HFFc6 (cell line): ENCODE results near the gene C6orf52. TPM values are rescaled to one million over a fixed set of nuclear protein-coding genes. Genes with fewer than 3 reads are reported as not detected.

ENCODE experiments used
- DNase-seq: peaks from one replicate; pipeline ENCODE4 v3.0.0-alpha.2; 2018
- H3K27ac Mint-ChIP-seq: 2 replicates; pipeline ENCODE4 v1.8.0; 2020; ENCODE audit warnings: mild to moderate bottlenecking, mixed read lengths
- H3K27me3 Mint-ChIP-seq: 2 replicates; pipeline ENCODE4 v1.8.0; 2021; ENCODE audit warnings: mild to moderate bottlenecking, moderate library complexity, mixed read lengths; ENCODE audit not compliant: insufficient read depth
- H3K36me3 Mint-ChIP-seq: 2 replicates; pipeline ENCODE4 v1.8.0; 2021; ENCODE audit warnings: low read depth, mixed read lengths
- H3K4me1 Mint-ChIP-seq: 2 replicates; pipeline ENCODE4 v1.8.0; 2020; ENCODE audit warnings: low read depth, mixed read lengths
- H3K4me3 Mint-ChIP-seq: 2 replicates; pipeline ENCODE4 v1.8.0; 2020; ENCODE audit warnings: mild to moderate bottlenecking, moderate library complexity, mixed read lengths
- H3K9me3 Mint-ChIP-seq: 2 replicates; pipeline ENCODE4 v1.8.0; 2020; ENCODE audit warnings: mild to moderate bottlenecking, mixed read lengths
- total RNA-seq, 6 experiments: library from RNA; stranded (reverse); fragmentation: NEBNext Ultra II Directional; extraction: Animal tissue kit (Norgen Biotek cat#: 25700); gene quantifications; 2 replicates in 1 of 6; 3 replicates in 5 of 6; pipeline ENCODE4 v1.2.3, GENCODE V29; 2021
- TF ChIP-seq, protein P1 (sequence below): fragments of 200-600 bp; sonication (generic); IDR thresholded peaks from 2 replicates; pipeline ENCODE4 v1.5.0; 2021; ENCODE audit warnings: antibody characterized with exemption, mild to moderate bottlenecking

C6orf52 gene
- total RNA-seq, 6 experiments from 2014 or later = not detected

DNA sequence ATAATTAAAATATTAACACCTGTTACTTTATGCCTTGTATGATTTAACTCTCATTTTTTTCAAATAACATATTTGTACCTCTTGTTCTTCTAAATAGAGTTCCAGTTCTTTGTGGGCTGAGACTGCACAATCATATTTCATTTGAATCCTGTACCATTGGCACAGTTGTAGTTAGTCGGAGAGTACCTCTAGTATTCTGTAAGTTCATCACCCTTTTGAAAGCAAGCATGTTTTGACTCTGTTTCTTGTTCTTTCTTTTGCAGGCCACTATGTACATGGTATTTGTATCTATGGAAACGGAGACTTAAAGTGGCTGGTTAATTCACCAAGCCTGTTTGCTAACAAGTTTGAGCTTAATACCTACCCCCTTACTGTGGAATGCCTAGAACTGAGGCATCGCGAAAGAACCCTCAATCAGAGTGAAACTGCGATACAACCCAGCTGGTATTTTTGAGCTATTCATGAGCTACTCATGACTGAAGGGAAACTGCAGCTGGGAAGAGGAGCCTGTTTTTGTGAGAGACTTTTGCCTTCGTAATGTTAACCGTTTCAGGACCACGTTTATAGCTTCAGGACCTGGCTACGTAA, 68.2 kb downstream of the C6orf52 start:
- Mint-ChIP-seq H3K4me3 (peak overlapping the region; percentile 4; the same call in 1 of the 2 replicates), H3K36me3 (peaks cover 18% of the 10 kb centered on the region; the same call in 1 of the 2 replicates), H3K27ac (no peak overlapping the region; the same call in 1 of the 2 replicates), H3K27me3 (no peaks in the 10 kb centered on the region), H3K4me1 (peaks cover 12% of the 10 kb centered on the region; the same call in 1 of the 2 replicates), H3K9me3 (0 out of 2 replicates have a peak, but pooled peaks cover 6% of the 10 kb centered on the region)
- TF ChIP-seq, protein P1, sequence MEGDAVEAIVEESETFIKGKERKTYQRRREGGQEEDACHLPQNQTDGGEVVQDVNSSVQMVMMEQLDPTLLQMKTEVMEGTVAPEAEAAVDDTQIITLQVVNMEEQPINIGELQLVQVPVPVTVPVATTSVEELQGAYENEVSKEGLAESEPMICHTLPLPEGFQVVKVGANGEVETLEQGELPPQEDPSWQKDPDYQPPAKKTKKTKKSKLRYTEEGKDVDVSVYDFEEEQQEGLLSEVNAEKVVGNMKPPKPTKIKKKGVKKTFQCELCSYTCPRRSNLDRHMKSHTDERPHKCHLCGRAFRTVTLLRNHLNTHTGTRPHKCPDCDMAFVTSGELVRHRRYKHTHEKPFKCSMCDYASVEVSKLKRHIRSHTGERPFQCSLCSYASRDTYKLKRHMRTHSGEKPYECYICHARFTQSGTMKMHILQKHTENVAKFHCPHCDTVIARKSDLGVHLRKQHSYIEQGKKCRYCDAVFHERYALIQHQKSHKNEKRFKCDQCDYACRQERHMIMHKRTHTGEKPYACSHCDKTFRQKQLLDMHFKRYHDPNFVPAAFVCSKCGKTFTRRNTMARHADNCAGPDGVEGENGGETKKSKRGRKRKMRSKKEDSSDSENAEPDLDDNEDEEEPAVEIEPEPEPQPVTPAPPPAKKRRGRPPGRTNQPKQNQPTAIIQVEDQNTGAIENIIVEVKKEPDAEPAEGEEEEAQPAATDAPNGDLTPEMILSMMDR = no peak
- DNase-seq = no peak

DNA sequence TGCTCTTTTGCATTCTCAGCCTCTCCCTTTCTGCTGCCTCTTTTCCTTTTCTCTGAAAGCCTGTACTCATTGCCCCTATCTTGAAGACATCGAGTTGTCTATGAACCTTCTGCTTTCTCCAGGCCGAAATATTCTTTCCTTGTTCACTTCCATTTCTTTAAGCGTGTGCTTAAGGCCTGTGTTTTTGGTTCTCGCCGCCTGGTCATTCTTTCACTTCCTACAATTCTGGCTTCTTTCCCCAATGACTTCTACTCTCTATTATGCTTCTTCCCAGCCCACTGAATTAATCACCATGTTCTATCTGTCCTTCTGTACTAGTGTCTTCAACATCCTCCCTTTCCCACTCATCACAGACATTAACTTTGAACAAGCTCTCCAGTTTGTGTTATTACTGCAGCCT, 69.6 kb downstream of the C6orf52 start:
- 0 out of 2 replicates have a peak, but pooled peaks cover 6% of the 10 kb centered on the region for H3K9me3 Mint-ChIP-seq
- H3K36me3 Mint-ChIP-seq = peaks cover 20% of the 10 kb centered on the region; the same call in 1 of the 2 replicates
- DNase-seq = no peak
- TF ChIP-seq, protein P1 = no peak
- no peaks in the 10 kb centered on the region for H3K27me3 Mint-ChIP-seq
- H3K27ac Mint-ChIP-seq = peak overlapping the region; percentile 52; the same call in 1 of the 2 replicates
- H3K4me3 Mint-ChIP-seq = peak overlapping the region; percentile 14; the same call in 1 of the 2 replicates
- peaks cover 18% of the 10 kb centered on the region; the same call in 1 of the 2 replicates for H3K4me1 Mint-ChIP-seq

DNA sequence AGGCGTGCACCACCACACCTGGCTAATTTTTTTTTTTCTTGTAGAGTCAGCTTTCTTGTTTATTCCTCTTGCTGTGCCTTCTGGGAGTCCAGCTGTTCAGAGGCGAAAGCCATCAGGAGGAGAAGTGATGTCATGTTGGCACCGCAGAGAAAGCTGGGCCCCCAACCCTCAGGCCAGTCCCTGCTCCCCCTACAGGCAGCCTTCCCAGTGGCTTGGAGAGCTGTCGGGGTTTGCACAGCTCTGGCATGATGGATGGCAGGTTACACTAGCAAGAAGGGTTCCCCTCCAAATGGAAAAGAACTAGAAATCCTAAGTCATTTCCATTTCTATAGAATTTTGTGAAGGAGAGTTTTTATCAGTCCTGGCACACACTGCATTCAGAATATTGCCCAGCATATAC, 72.6 kb downstream of the C6orf52 start:
- H3K9me3 Mint-ChIP-seq = peaks cover 13% of the 10 kb centered on the region; the same call in 1 of the 2 replicates
- H3K27ac Mint-ChIP-seq = no peak overlapping the region
- H3K4me1 Mint-ChIP-seq = peaks cover 28% of the 10 kb centered on the region; the same call in 1 of the 2 replicates
- no peak for DNase-seq
- TF ChIP-seq, protein P1 = no peak
- no peak overlapping the region for H3K4me3 Mint-ChIP-seq
- no peaks in the 10 kb centered on the region for H3K27me3 Mint-ChIP-seq
- H3K36me3 Mint-ChIP-seq = peaks cover 20% of the 10 kb centered on the region; the same call in 1 of the 2 replicates

Other genes with a start within 250 kb of the C6orf52 start
- gene GCNT2, start 173.3 kb downstream of the C6orf52 start, total RNA-seq = 1 to 10 TPM in 4 of 6 experiments, under 1 TPM in 2; 0.14 to 7.1 (median 5.7) TPM
- gene PAK1IP1, start 356 bp upstream of the C6orf52 start, total RNA-seq = 10 to 100 TPM; 18.2 to 23.1 (median 19.4) TPM
- 100 to 1,000 TPM; 140 to 158 (median 145) TPM for gene TMEM14C, start 28.5 kb upstream of the C6orf52 start, total RNA-seq
- 100 to 1,000 TPM in 1 of 6 experiments, 10 to 100 TPM in 5; 82.7 to 113 (median 96.7) TPM for gene TMEM14B, start 53.2 kb upstream of the C6orf52 start, total RNA-seq
- gene MAK, start 143.9 kb upstream of the C6orf52 start, total RNA-seq = not detected
- not detected for gene GCM2, start 187.4 kb upstream of the C6orf52 start, total RNA-seq
- not detected for gene SYCP2L, start 192.4 kb upstream of the C6orf52 start, total RNA-seq